Activated naive CD8-positive, alpha-beta T cell treated with anti-CD3 and anti-CD28 coated beads, Interleukin-2, amount 10 ng/mL, durations not matched to agents 7 days and 5 days (primary cell): Measurements from ENCODE around the gene RAB27B. TPM values are rescaled to one million over a fixed set of nuclear protein-coding genes. Genes with fewer than 3 reads are reported as not detected.
"Not testable (repeated sequence)": the region's sequence is repeated elsewhere in the genome, so short reads cannot be mapped to it uniquely, and the experiment has no call there.

ENCODE experiments used
- ATAC-seq: fragments of 150-1000 bp; cut with Tn5 transposase; one replicate; pipeline ENCODE4 v1.10.0; 2021; ENCODE audit warnings: low read depth, moderate library complexity
- POLR2A ChIA-PET: fragments of 350-600 bp; sonication (Branson Sonifier 250); formaldehyde crosslinking; loops from one replicate; lab custom pipeline; 2021; ENCODE audit warnings: antibody characterized with exemption; lab: Charles Lee
- DNase-seq: peaks from one replicate; pipeline ENCODE4 v3.0.0; 2021
- H3K27ac Mint-ChIP-seq: one replicate; pipeline ENCODE4 v1.8.0; 2022; ENCODE audit warnings: mild to moderate bottlenecking, mixed read lengths
- H3K27me3 Mint-ChIP-seq: one replicate; pipeline ENCODE4 v1.8.0; 2022; ENCODE audit warnings: mild to moderate bottlenecking, moderate library complexity, mixed read lengths
- H3K36me3 Mint-ChIP-seq: one replicate; pipeline ENCODE4 v1.8.0; 2021; ENCODE audit warnings: mild to moderate bottlenecking, mixed read lengths
- H3K4me1 Mint-ChIP-seq: one replicate; pipeline ENCODE4 v1.8.0; 2021; ENCODE audit warnings: mixed read lengths
- H3K4me3 Mint-ChIP-seq: one replicate; pipeline ENCODE4 v1.8.0; 2022; ENCODE audit warnings: mild to moderate bottlenecking, moderate library complexity, mixed read lengths
- H3K9me3 Mint-ChIP-seq: one replicate; pipeline ENCODE4 v1.8.0; 2021; ENCODE audit warnings: mixed read lengths
- total RNA-seq, 2 experiments: library from RNA; stranded (reverse); gene quantifications; one replicate each; pipeline ENCODE4 v1.2.3, GENCODE V29; 2021

Gene RAB27B
- total RNA-seq, 2 experiments from 2014 or later: 1.4 to 1.7 TPM

GRCh38 chr18:54825601-54826344 lies 2.5 kb upstream of the RAB27B start:
- H3K4me1 Mint-ChIP-seq: peaks cover 10% of the 10 kb centered on the region
- no peaks in the 10 kb centered on the region for H3K36me3 Mint-ChIP-seq

GRCh38 chr18:54828986-54829385 lies 709 bp downstream of the RAB27B start:
- no peaks in the 10 kb centered on the region for H3K36me3 Mint-ChIP-seq
- H3K9me3 Mint-ChIP-seq: peaks cover 10% of the 10 kb centered on the region
- no peak for ATAC-seq
- H3K27me3 Mint-ChIP-seq: peaks cover 55% of the 10 kb centered on the region
- no peak for DNase-seq
- peaks cover 10% of the 10 kb centered on the region for H3K4me1 Mint-ChIP-seq
- no peak overlapping the region for H3K27ac Mint-ChIP-seq
- POLR2A ChIA-PET: no interaction called here
- peak overlapping the region; percentile 78 for H3K4me3 Mint-ChIP-seq

More at GRCh38 chr18:54825601-54826344, 2.5 kb upstream of the RAB27B start:
- no peak for DNase-seq
- H3K27ac Mint-ChIP-seq: no peak overlapping the region
- H3K4me3 Mint-ChIP-seq: no peak overlapping the region
- no peaks in the 10 kb centered on the region for H3K9me3 Mint-ChIP-seq
- H3K27me3 Mint-ChIP-seq: peaks cover 52% of the 10 kb centered on the region
- POLR2A ChIA-PET: no interaction called here
- no peak for ATAC-seq

- Mint-ChIP-seq H3K4me1 (peaks cover 10% of the 10 kb centered on the region), H3K27ac (no peak overlapping the region)
These were observed 1.6 kb downstream of the RAB27B start for GRCh38 chr18:54829856-54830255.

GRCh38 chr18:54830260-54830659 lies 2.0 kb downstream of the RAB27B start:
- H3K9me3 Mint-ChIP-seq: peaks cover 10% of the 10 kb centered on the region
- H3K27me3 Mint-ChIP-seq: peaks cover 46% of the 10 kb centered on the region
- H3K27ac Mint-ChIP-seq: no peak overlapping the region
- DNase-seq (no peak), ATAC-seq (no peak)
- H3K4me1 Mint-ChIP-seq: peaks cover 10% of the 10 kb centered on the region
- H3K36me3 Mint-ChIP-seq: no peaks in the 10 kb centered on the region
- H3K4me3 Mint-ChIP-seq: no peak overlapping the region
- POLR2A ChIA-PET: no interaction called here

More at GRCh38 chr18:54829856-54830255, 1.6 kb downstream of the RAB27B start:
- Mint-ChIP-seq H3K9me3 (peaks cover 10% of the 10 kb centered on the region), H3K27me3 (peaks cover 48% of the 10 kb centered on the region), H3K4me3 (no peak overlapping the region), H3K36me3 (no peaks in the 10 kb centered on the region)
- POLR2A ChIA-PET: no interaction called here
- no peak for ATAC-seq
- DNase-seq: no peak

- Mint-ChIP-seq H3K4me1 (peaks cover 13% of the 10 kb centered on the region), H3K36me3 (no peaks in the 10 kb centered on the region), H3K27ac (no peak overlapping the region), H3K4me3 (no peak overlapping the region), H3K27me3 (peaks cover 40% of the 10 kb centered on the region), H3K9me3 (peaks cover 10% of the 10 kb centered on the region)
- no peak for ATAC-seq
- no peak for DNase-seq
- POLR2A ChIA-PET: no interaction called here
These were observed 2.6 kb downstream of the RAB27B start for GRCh38 chr18:54830866-54831265.

GRCh38 chr18:54835944-54836343 lies 7.7 kb downstream of the RAB27B start:
- DNase-seq: no peak
- Mint-ChIP-seq H3K9me3 (peaks cover 9% of the 10 kb centered on the region), H3K4me1 (peaks cover 7% of the 10 kb centered on the region), H3K4me3 (no peak overlapping the region), H3K27me3 (peaks cover 20% of the 10 kb centered on the region), H3K36me3 (no peaks in the 10 kb centered on the region), H3K27ac (no peak overlapping the region)
- ATAC-seq: no peak
- POLR2A ChIA-PET: no interaction called here

GRCh38 chr18:54843314-54843713 lies 15.0 kb downstream of the RAB27B start:
- Mint-ChIP-seq H3K36me3 (no peaks in the 10 kb centered on the region), H3K4me1 (no peaks in the 10 kb centered on the region), H3K4me3 (no peak overlapping the region), H3K27ac (no peak overlapping the region), H3K27me3 (peaks cover 6% of the 10 kb centered on the region), H3K9me3 (no peaks in the 10 kb centered on the region)
- no peak for ATAC-seq
- no peak for DNase-seq
- POLR2A ChIA-PET: no interaction called here

- POLR2A ChIA-PET: no interaction called here
- no peak for ATAC-seq
- no peaks in the 10 kb centered on the region for H3K36me3 Mint-ChIP-seq
- H3K9me3 Mint-ChIP-seq: no peaks in the 10 kb centered on the region
- H3K4me3 Mint-ChIP-seq: no peak overlapping the region
- DNase-seq: no peak
- peaks cover 11% of the 10 kb centered on the region for H3K27me3 Mint-ChIP-seq
- H3K4me1 Mint-ChIP-seq: no peaks in the 10 kb centered on the region
- no peak overlapping the region for H3K27ac Mint-ChIP-seq
These were observed 17.5 kb downstream of the RAB27B start for GRCh38 chr18:54845787-54846186.

- Mint-ChIP-seq H3K27ac (no peak overlapping the region), H3K27me3 (peaks cover 14% of the 10 kb centered on the region), H3K4me3 (no peak overlapping the region), H3K9me3 (no peaks in the 10 kb centered on the region), H3K36me3 (no peaks in the 10 kb centered on the region), H3K4me1 (peaks cover 5% of the 10 kb centered on the region)
- POLR2A ChIA-PET: no interaction called here
- DNase-seq (no peak), ATAC-seq (no peak)
These were observed 19.8 kb downstream of the RAB27B start for GRCh38 chr18:54848121-54848520.

GRCh38 chr18:54849683-54850082 lies 21.4 kb downstream of the RAB27B start:
- no peak overlapping the region for H3K4me3 Mint-ChIP-seq
- peaks cover 5% of the 10 kb centered on the region for H3K4me1 Mint-ChIP-seq
- POLR2A ChIA-PET: no interaction called here
- H3K27me3 Mint-ChIP-seq: peaks cover 16% of the 10 kb centered on the region
- H3K27ac Mint-ChIP-seq: no peak overlapping the region
- H3K9me3 Mint-ChIP-seq: no peaks in the 10 kb centered on the region
- no peaks in the 10 kb centered on the region for H3K36me3 Mint-ChIP-seq
- ATAC-seq: no peak
- no peak for DNase-seq

- no peak overlapping the region for H3K27ac Mint-ChIP-seq
- peaks cover 16% of the 10 kb centered on the region for H3K27me3 Mint-ChIP-seq
- H3K9me3 Mint-ChIP-seq: no peaks in the 10 kb centered on the region
- peaks cover 5% of the 10 kb centered on the region for H3K4me1 Mint-ChIP-seq
- POLR2A ChIA-PET: no interaction called here
- ATAC-seq (no peak), DNase-seq (no peak)
- no peaks in the 10 kb centered on the region for H3K36me3 Mint-ChIP-seq
- H3K4me3 Mint-ChIP-seq: no peak overlapping the region
These were observed 22.3 kb downstream of the RAB27B start for GRCh38 chr18:54850598-54850997.

- Mint-ChIP-seq H3K4me1 (peaks cover 5% of the 10 kb centered on the region), H3K4me3 (peak overlapping the region; percentile 7), H3K27ac (no peak overlapping the region), H3K36me3 (no peaks in the 10 kb centered on the region), H3K27me3 (peaks cover 18% of the 10 kb centered on the region), H3K9me3 (peaks cover 1% of the 10 kb centered on the region)
- POLR2A ChIA-PET: no interaction called here
- DNase-seq (no peak), ATAC-seq (no peak)
These were observed 24.8 kb downstream of the RAB27B start for GRCh38 chr18:54852780-54853675.

GRCh38 chr18:54855050-54855449 lies 26.8 kb downstream of the RAB27B start:
- H3K4me1 Mint-ChIP-seq, DNase-seq, POLR2A ChIA-PET, H3K9me3 Mint-ChIP-seq, ATAC-seq, H3K36me3 Mint-ChIP-seq, H3K4me3 Mint-ChIP-seq, H3K27ac Mint-ChIP-seq: not testable (repeated sequence)
- peaks cover 16% of the 10 kb centered on the region for H3K27me3 Mint-ChIP-seq
